ENCODE results near the gene HACL1.

Gene HACL1

GRCh38 chr3:15601399-15602145, at the start of gene HACL1, which contains the start of gene BTD:
TSS of gene HACL1 (minus strand) at chr3:15601569. CDS start at chr3:15601463, 106 bp downstream.
TSS of gene BTD (plus strand) at chr3:15601745. CDS start at chr3:15635440, 33,695 bp downstream.
- Histone ChIP-seq H3K27me3 (ENCODE audit: insufficient read depth, low read length) (no peaks in the 10 kb centered on the region), H2AFZ (ENCODE audit: low read depth, low read length) (peak within 1 kb of the TSS; percentile 86), H3K36me3 (ENCODE audit: insufficient read depth, low read length) (peaks cover 31% of the 10 kb centered on the region), H3K9me3 (ENCODE audit: low read length) (no peaks in the 10 kb centered on the region), H3K4me1 (ENCODE audit: insufficient read depth, low read length) (peaks cover 17% of the 10 kb centered on the region), H3K4me3 (ENCODE audit: low read length) (peak within 1 kb of the TSS; percentile 71)

DNA sequence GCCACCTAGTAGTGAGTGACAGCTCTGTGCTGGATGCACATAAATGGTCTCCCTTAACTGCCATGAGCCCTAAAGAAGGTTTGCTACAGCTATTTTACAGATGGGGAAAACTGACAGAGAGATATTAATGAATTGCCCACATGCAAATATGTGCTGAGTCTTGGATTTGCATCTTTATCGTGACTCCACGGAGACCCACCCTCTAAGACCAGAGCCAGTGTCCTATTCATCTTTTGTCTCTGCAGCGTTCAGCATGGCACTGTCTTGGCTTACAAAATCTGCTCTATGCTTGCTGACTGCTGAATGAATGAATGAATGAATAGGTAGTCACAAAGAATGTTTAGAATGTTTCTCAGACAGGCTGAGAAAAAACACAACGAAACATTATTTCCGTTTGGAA, 48.5 kb upstream of the HACL1 start:
- no peaks in the 10 kb centered on the region for H3K27me3 ChIP-seq (ENCODE audit: insufficient read depth, low read length)
- H3K4me1 ChIP-seq (ENCODE audit: insufficient read depth, low read length) = peaks cover 16% of the 10 kb centered on the region
- H3K9me3 ChIP-seq (ENCODE audit: low read length) = peaks cover under 1% of the 10 kb centered on the region
- H3K36me3 ChIP-seq (ENCODE audit: insufficient read depth, low read length) = no peaks in the 10 kb centered on the region
- no peak overlapping the region for H2AFZ ChIP-seq (ENCODE audit: low read depth, low read length)
- H3K4me3 ChIP-seq (ENCODE audit: low read length) = no peak overlapping the region

- H3K4me1 ChIP-seq (ENCODE audit: insufficient read depth, low read length) = peaks cover 16% of the 10 kb centered on the region
- peaks cover 4% of the 10 kb centered on the region for H3K9me3 ChIP-seq (ENCODE audit: low read length)
- no peaks in the 10 kb centered on the region for H3K27me3 ChIP-seq (ENCODE audit: insufficient read depth, low read length)
- H3K4me3 ChIP-seq (ENCODE audit: low read length) = no peak overlapping the region
- H2AFZ ChIP-seq (ENCODE audit: low read depth, low read length) = no peak overlapping the region
- no peaks in the 10 kb centered on the region for H3K36me3 ChIP-seq (ENCODE audit: insufficient read depth, low read length)
Measured at GRCh38 chr3:15649341-15649740, 48.0 kb upstream of the HACL1 start.

GRCh38 chr3:15647611-15648167, 46.3 kb upstream of the HACL1 start:
- Histone ChIP-seq H3K4me3 (ENCODE audit: low read length) (no peak overlapping the region), H2AFZ (ENCODE audit: low read depth, low read length) (no peak overlapping the region), H3K36me3 (ENCODE audit: insufficient read depth, low read length) (no peaks in the 10 kb centered on the region), H3K27me3 (ENCODE audit: insufficient read depth, low read length) (no peaks in the 10 kb centered on the region), H3K4me1 (ENCODE audit: insufficient read depth, low read length) (peaks cover 16% of the 10 kb centered on the region), H3K9me3 (ENCODE audit: low read length) (peaks cover 6% of the 10 kb centered on the region)

GRCh38 chr3:15646851-15647511, 45.6 kb upstream of the HACL1 start:
- peaks cover 6% of the 10 kb centered on the region for H3K9me3 ChIP-seq (ENCODE audit: low read length)
- H3K4me1 ChIP-seq (ENCODE audit: insufficient read depth, low read length) = peaks cover 16% of the 10 kb centered on the region
- H3K36me3 ChIP-seq (ENCODE audit: insufficient read depth, low read length) = no peaks in the 10 kb centered on the region
- no peak overlapping the region for H3K4me3 ChIP-seq (ENCODE audit: low read length)
- no peak overlapping the region for H2AFZ ChIP-seq (ENCODE audit: low read depth, low read length)
- H3K27me3 ChIP-seq (ENCODE audit: insufficient read depth, low read length) = no peaks in the 10 kb centered on the region

- Histone ChIP-seq H3K27me3 (ENCODE audit: insufficient read depth, low read length) (no peaks in the 10 kb centered on the region), H3K4me1 (ENCODE audit: insufficient read depth, low read length) (peaks cover 16% of the 10 kb centered on the region), H3K4me3 (ENCODE audit: low read length) (no peak overlapping the region), H3K9me3 (ENCODE audit: low read length) (peaks cover 8% of the 10 kb centered on the region), H2AFZ (ENCODE audit: low read depth, low read length) (no peak overlapping the region), H3K36me3 (ENCODE audit: insufficient read depth, low read length) (no peaks in the 10 kb centered on the region)
Measured at GRCh38 chr3:15645740-15646501, 44.6 kb upstream of the HACL1 start.

- Histone ChIP-seq H2AFZ (ENCODE audit: low read depth, low read length) (no peak overlapping the region), H3K4me1 (ENCODE audit: insufficient read depth, low read length) (peaks cover 12% of the 10 kb centered on the region), H3K4me3 (ENCODE audit: low read length) (no peak overlapping the region), H3K9me3 (ENCODE audit: low read length) (peaks cover 8% of the 10 kb centered on the region), H3K27me3 (ENCODE audit: insufficient read depth, low read length) (no peaks in the 10 kb centered on the region), H3K36me3 (ENCODE audit: insufficient read depth, low read length) (no peaks in the 10 kb centered on the region)
Measured at GRCh38 chr3:15645246-15645645, 43.9 kb upstream of the HACL1 start.

DNA sequence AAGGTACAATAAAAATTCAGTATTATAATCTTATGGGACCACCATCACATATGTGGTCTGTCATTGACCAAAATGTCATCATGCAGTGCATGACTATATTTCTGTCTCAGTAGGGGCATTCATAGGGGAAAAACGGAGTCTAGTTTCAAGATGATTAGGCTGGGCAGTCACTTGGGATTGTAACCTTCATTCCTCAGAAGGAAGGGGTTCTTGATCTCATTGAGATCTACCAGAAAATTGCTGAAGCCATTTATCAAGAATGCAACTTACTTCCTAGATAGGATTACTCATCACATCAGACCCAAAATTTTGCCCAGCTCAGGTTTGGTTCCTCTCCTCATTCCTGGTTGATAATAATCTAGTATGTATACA, 37.5 kb upstream of the HACL1 start:
- Histone ChIP-seq H3K4me1 (ENCODE audit: insufficient read depth, low read length) (peaks cover 4% of the 10 kb centered on the region), H3K27me3 (ENCODE audit: insufficient read depth, low read length) (no peaks in the 10 kb centered on the region), H3K36me3 (ENCODE audit: insufficient read depth, low read length) (no peaks in the 10 kb centered on the region), H3K9me3 (ENCODE audit: low read length) (peaks cover 2% of the 10 kb centered on the region), H2AFZ (ENCODE audit: low read depth, low read length) (no peak overlapping the region), H3K4me3 (ENCODE audit: low read length) (no peak overlapping the region)

GRCh38 chr3:15638193-15638890, 37.0 kb upstream of the HACL1 start:
- Histone ChIP-seq H3K36me3 (ENCODE audit: insufficient read depth, low read length) (no peaks in the 10 kb centered on the region), H2AFZ (ENCODE audit: low read depth, low read length) (no peak overlapping the region), H3K27me3 (ENCODE audit: insufficient read depth, low read length) (no peaks in the 10 kb centered on the region), H3K9me3 (ENCODE audit: low read length) (peaks cover 2% of the 10 kb centered on the region), H3K4me3 (ENCODE audit: low read length) (no peak overlapping the region), H3K4me1 (ENCODE audit: insufficient read depth, low read length) (peaks cover 6% of the 10 kb centered on the region)

DNA sequence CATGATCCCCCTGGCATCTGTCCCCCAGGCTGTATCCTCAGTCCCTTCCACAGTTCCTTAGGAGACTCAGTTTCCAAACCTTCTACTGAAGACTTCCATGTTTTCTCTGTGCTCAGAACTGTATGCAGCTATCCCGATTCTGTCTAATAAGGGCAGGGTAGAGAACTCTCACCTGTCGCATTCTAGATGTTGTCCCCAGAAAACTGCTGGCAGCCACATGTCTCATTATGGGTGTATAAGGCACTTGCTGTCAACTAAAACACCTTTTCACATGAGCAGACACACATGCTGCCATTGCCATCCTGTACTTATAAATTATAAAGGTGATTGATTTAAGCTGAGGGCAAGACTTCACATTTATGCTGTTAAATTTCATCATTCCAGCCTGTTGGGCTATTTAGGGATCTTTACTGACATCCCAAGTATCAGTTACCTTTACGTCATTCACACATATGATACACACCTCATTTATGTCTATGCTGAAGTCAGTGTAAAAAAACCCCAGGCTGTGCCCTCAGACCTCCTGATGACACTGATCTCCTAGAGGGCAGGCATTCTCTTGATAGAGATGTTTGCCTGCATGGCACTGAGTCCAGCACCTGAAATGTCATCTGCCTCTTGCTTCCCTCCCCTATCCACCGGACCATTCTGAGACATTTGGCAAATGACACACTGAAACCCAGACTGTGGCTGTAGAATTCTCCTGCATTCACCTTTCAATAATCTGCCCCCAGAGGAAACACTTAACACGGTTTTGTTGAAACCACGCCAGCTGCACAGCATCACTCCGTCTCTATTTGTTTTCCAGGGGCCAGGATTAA, 36.0 kb upstream of the HACL1 start:
- H3K27me3 ChIP-seq (ENCODE audit: insufficient read depth, low read length) = no peaks in the 10 kb centered on the region
- no peak overlapping the region for H2AFZ ChIP-seq (ENCODE audit: low read depth, low read length)
- H3K9me3 ChIP-seq (ENCODE audit: low read length) = peaks cover 2% of the 10 kb centered on the region
- H3K4me1 ChIP-seq (ENCODE audit: insufficient read depth, low read length) = peaks cover 9% of the 10 kb centered on the region
- H3K4me3 ChIP-seq (ENCODE audit: low read length) = no peak overlapping the region
- H3K36me3 ChIP-seq (ENCODE audit: insufficient read depth, low read length) = no peaks in the 10 kb centered on the region

- Histone ChIP-seq H3K27me3 (ENCODE audit: insufficient read depth, low read length) (no peaks in the 10 kb centered on the region), H3K4me1 (ENCODE audit: insufficient read depth, low read length) (peaks cover 9% of the 10 kb centered on the region), H2AFZ (ENCODE audit: low read depth, low read length) (no peak overlapping the region), H3K36me3 (ENCODE audit: insufficient read depth, low read length) (no peaks in the 10 kb centered on the region), H3K4me3 (ENCODE audit: low read length) (no peak overlapping the region), H3K9me3 (ENCODE audit: low read length) (no peaks in the 10 kb centered on the region)
Measured at GRCh38 chr3:15636028-15636709, 34.8 kb upstream of the HACL1 start.

All from neuron (in vitro differentiated cells).